NCI-H2196 (cell line): ENCODE data around the gene FAM210A.

Experiments used
- DNase-seq: peaks from one replicate; lab custom pipeline; 2025; ENCODE audit not compliant: unreplicated experiment; lab: John Stamatoyannopoulos, UW

FAM210A gene

DNA sequence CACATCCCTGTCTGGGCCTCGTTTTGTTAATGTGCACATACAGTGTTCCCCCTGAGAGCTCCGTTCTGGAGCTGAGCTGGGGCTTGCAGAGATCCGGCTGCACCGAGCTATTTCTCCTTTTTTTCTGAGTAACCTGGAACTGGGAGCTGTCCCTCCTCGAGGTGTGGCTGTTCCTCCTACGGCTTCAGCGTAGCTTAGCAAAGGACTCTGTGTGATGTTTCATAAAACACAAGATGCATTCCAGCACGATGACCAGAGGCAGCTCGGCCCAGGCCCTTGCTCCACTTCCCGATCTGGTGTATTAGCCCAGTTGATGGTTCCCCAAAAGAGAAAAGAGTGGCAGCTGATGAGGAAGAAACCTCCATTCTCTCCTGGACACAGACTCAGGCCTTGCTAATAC lies 103.0 kb downstream of the FAM210A start:
- no peak for DNase-seq

DNA sequence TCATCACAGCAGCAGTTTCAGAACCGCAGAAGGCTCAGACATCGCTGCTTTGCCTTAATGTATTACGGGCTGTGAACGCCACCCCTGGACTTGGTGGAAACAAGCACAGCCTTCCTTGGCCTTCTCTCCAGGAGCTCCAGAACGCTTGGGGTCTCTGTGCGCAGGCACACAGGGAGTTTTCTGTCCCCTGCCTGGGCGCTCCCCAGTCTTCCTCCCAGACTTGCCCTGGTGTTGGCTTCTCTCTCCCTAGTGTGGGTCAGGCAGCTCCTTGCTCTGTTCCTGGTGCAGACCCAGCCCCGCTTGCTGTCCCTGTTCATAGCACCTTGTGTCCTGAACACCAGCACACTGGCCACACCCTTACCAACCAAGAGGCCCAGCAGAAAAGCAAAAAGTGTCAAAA lies 103.6 kb downstream of the FAM210A start:
- DNase-seq, result no peak

DNA sequence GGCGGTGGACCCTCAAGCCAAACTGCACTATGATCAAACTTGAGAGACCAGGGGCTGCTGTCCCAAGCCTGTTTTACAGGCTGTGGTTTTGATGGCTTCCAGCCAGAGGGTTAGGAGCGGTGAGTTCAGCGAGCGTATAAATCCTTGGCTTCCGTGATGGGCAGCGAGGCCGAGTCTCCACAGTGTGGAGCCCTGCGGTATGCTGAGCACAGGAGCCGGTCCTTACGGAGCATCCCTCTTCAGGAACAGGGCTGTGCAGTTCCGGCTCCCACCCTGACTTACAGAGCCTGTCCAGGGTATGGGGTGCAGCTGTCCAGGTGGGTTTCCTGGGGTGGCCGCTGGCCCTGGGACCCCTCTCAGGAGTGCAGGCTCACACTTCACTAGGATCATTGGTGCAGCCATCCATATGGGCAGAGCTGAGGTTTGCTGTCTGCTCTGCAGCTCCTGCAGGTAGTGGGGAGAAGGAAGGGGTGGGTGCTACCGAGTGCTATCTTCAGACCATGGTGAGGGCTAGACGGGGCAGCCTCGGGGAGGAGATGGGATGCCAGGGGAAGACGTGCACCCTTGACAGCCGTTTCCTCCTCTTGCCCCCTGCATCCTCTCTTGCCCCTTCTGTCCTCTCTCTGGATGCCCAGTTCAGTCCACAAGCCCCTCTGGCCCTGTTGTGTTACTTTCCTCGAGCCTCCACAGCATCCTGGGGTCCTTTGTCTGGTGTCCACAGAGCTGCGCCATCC lies 104.3 kb downstream of the FAM210A start:
- DNase-seq, result no peak

DNA sequence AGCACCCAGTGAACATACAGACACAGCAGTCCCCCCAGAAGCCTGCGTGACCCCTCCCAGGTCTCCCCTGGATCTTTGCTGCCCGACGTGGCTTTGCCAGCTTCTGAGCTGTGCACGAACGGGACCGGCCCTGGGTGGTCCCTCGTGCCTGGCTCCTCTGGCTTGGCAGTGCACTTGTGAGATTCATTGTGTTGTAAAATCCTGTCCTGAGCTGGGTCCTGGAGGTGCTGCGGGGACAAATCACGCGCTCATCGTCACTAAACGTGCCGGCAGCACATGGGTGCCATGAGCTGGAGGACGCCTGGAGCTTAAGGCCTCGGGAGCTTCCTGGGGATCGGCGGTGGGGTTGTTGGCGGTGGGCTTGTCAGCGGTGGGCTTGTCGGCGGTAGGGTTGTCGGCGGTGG lies 104.9 kb downstream of the FAM210A start:
- DNase-seq, result no peak

DNA sequence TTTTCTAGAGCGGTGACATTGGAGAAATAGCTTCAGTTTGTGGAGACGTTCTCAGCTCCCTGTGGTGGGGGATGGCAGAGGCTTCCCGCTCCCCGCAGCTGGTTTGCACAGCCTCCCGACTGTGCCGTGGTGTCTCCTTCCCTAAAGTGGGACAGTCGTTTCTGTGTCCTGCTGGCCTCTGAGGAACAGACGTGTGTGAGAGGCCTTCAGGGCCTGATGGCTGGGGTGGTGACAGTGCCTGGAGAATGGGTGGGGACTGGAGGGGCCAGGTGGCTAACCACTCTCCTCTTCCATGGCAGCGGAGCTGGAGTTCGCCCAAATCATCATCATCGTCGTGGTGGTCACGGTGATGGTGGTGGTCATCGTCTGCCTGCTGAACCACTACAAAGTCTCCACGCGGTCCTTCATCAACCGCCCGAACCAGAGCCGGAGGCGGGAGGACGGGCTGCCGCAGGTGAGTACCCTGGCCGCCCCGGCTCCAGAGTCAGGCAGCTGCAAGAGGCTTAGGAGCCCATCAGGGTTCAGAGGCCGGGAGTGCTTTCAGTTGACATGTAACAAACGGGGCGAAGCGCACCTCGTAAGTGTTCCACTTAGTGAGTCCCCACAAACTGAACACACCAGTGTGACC lies 105.4 kb downstream of the FAM210A start:
- DNase-seq, result no peak

DNA sequence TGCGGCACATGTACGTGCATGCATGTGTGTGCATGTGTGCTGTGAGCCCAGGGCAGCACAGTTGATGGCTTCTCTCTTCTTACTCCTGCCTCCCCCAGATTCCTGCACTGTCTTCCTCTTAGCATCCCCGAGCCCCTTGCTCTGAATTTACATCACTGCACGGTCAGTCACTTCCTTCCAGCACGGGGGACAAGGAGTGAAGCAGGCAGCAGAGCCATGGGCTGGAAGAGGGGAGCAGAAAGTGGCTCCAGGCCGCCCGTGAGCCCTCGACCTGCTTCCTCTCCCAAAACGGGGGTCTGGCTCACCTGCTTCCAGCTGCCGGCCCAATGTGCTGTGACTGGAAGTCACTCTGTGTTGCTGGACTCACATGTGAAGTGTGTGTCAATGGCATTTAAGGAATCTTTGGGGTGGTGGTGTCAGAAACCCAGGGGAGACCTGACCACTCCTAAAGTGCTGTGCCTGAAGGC lies 106.1 kb downstream of the FAM210A start:
- DNase-seq, result no peak

DNA sequence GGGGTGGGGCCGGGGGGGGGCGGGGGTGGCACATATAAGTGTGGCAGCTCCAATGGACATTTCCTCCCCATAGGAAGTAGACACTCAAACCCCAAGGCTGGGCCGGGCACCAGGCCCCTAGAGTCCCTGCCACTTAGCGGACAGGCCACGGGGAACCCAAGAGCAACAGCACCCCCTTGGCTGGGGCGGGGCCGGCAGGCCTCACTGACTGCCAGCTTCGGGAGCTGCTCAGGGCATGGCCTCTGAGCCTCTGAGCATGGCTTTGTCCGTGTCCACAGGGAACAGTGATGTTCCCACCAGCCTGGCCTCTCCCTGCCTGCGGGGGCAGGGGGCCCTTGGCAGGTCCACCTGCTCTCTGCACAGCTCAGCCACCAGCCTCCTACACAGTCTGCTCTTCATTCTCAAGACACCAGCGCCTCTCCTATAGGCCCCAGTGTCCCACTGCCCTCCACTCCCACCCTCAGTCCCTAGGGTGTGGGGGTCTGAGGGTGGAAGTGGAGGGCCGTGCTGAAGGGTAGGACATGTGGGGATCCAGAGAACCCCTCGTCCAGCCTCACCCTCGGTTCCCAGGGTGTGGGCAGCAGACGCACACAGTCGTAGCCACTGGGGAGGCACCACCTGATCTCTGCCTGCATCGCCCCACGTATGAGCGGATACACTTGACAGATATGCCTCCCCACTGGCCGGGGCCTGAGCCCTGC lies 106.7 kb downstream of the FAM210A start:
- no peak for DNase-seq

DNA sequence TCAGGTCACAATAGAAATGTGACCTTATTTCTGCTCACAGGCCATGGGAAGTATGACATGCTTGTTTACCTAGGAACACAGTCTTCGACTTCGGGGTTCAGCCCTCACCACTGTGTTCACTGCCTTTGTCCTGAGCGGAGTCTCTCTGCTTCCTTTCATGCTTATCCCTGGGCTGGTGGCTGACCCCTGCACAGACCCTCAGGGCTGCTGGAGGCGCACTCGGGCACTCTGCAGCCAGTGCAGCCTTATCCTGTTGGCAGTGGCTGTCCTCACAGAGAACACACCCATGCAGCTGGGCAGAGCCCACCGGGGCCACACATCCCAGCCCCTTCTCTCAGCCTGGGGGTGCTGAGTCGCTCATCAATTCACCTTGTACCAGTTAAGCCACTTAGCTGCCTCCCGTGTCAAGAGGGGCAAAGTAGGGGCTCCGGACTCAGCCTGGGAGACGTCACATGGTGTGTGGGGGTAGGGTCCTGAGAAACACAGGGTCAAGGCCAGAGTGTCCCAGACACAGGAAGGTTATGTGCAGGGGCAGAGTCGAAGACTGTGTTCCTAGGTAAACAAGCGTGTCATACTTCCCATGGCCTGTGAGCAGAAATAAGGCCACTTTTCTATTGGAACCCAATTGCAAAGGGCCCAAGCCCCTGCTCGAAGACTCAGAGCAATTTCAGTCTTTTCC lies 107.5 kb downstream of the FAM210A start:
- no peak for DNase-seq

DNA sequence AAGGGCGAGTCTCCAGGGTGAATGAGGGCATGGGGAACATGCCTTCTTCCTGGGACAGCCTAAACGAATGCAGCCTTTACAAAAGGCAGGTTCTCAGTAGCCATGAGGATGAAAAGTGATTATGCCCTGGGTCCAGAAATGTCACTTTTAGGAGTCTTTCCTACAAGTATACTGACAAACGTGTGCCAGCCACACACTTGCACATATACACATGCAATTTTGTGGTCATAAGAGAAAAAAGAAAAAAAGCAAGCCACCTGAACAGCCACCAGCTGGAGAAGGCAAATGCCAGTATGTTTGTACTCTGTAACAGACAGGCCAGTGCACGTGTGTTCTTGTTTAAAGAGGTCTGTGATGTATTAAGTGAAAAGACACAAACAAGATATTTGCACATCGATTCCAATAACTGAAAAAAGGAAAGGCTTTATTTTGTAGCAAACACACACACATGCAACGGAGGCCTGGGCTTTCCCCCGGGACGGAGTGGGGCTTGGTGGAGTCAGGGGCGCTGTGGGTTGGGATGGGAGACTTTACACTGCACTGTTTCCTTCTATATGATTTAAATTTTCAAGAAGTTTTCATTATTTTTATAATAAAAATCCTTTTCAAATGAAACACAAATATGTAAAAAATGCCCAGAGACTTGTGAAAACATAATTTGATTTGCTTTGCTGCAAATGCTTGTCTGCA lies 108.4 kb downstream of the FAM210A start:
- DNase-seq, result no peak

DNA sequence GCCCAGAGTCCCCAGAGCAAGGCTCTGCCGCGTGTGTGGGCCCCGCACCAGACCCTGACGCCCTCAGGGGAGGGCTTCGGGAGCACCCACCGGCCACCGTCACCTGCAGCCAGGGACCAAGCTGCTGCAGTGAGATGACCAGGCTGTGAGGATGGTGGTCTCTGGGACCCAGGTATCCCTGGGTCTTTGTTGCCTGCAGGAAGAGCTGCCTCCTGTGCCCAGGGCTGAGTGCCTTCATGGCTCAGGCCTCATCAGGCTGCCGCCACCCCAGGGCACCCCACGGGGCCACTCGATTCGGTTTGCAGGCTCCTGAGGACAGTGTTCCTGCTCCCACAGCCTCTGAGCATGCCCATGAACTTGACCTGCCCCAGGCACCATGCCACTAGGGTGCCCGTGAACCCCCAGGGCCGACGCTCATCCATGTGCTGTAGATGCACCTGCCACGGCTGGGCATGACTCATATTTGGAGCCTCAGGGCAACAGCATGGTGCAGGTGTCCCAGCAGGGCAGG lies 109.8 kb downstream of the FAM210A start:
- DNase-seq, result no peak

DNA sequence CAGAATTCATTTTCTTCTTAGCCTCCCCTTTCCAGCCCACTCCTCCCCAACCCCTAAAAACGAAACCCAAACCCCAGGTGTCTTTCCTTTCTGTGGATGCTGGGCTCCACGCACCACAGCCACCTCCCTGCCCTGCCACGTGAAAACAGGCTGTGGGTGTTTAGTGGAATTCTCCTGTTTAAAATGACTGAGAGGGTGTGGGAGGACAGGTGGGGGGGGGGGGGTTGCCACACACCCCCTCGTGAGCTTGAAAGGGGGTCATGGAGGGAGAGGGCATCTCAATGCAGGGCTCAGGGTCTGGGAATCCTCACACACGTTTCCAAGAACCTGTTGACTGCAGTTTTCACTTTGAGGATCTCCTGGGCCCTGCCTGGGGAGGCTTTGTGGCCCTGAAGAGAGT lies 110.3 kb downstream of the FAM210A start:
- no peak for DNase-seq

DNA sequence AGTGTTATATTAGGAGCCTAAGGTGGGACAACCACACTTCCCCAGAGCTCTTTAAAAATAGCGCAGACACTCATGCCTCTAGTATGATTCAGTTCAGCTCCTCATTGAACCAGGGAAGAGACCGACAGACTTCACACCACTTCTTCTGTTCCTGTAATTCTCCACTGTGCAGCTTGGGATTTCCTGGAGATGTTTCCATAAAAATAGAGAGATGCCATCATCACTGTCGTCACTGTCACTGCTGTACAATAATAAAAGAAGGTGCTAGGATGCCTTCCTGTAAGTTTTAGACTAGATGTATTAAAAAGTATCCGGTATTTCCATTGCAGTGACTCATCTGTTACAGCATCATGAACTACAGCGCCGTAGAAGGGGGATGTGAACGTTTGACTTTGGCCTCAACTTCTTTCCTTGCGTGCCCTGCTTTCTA lies 110.9 kb downstream of the FAM210A start:
- DNase-seq, result no peak

DNA sequence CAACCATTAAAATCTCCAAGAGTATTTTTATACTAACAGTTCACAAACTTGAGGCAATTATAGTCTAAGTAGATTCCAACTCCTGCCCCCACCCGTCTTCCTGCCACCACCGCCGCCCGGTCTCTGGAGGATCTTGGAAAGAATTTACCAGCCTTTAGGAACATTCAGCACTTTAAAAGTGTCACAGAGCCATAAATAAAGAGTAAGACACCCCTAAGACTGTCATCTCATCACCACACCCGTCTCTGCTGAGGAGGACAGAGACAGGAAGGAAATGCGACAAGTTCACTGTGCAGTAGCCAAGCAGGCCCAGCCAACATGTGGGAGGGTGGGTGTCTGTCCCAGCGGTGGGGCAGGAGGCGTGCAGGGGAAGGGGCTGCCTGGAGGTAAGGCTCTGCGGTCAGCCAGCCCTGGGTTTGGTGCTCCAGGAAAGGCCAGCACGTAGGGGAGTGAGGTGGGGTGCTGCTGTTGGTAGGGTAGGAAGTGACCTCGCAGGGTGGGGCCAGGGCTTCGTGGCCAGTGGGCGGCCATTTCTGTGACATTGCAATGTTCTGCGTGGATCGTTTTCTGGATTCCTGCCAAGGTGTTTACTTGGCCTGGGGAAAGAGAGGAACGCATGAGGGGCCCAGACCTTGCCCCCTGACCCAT lies 111.6 kb downstream of the FAM210A start:
- DNase-seq, result no peak

DNA sequence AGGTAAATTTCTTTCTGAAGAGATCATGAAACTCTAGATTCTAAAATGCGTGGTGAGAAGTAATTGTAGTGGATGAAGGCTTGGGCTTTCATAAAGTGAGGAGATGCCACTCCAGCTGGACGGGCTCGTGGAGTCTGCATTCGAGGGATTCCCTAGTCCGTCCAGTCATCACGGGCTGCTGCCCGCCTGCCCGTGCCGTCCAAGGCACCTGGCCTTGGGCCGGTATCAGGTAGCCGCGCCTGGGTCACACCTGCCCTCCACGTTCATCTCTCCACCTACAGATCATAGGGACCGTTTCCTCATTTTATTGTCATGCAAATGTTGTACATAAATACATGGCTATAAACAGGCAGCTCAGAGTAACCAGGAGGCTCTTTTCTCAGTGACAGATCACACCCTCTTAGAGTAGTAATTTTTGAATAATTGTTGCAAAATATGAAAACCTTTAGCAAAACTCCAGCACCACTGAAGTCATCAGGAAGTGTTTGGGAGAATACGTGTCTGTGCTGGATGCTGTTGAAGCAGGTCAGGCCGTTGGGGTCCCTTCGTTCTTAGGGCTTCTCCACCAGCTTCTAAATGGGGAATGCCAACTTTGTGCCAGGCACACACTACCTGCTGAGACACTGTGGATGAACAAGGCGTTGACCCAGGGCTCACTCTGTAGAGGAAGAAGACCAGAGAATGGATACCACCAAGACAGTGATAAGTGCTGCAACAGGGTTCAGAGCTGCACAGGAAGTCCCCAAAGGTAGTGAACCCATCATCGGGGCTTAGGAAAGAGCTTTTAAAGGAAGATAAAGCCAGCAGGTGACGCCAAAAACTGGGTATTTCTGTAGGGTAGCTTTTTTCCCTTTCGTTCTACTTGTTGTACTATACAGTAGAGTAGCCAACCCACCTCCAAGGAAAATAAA lies 112.5 kb downstream of the FAM210A start:
- peak; percentile 25 for DNase-seq
